Tibial nerve (tissue), 4 donors: ENCODE data around the gene ANKUB1. TPM values are rescaled to one million over a fixed set of nuclear protein-coding genes. Genes with fewer than 3 reads are reported as not detected.

Source experiments
- DNase-seq, 2 donors: peaks; one replicate each; pipeline ENCODE4 v3.0.0-alpha.2; 2019; ENCODE audit warnings: low spot score in 2 of 2
- H3K27ac ChIP-seq, 4 donors: fragments of 200-600 bp; sonication (generic) in 3 of 4; one replicate each; pipeline ENCODE4 v1.5.1; 2017 to 2019; ENCODE audit warnings: mild to moderate bottlenecking in 1 of 4
- H3K27me3 ChIP-seq, 2 donors: fragments of 200-600 bp; sonication (generic) in 1 of 2; one replicate each; pipeline versions ENCODE4 v1.5.1 to v1.6.0; 2017 to 2019
- H3K36me3 ChIP-seq, 3 donors: fragments of 200-600 bp; sonication (generic); one replicate each; pipeline ENCODE4 v1.5.1; 2018 to 2019
- H3K4me1 ChIP-seq, 4 donors: fragments of 200-600 bp; sonication (generic) in 3 of 4; one replicate each; pipeline ENCODE4 v1.5.1; 2017 to 2019
- H3K4me3 ChIP-seq, 4 donors: fragments of 200-600 bp; sonication (generic) in 3 of 4; one replicate each; pipeline ENCODE4 v1.5.1; 2017 to 2019; ENCODE audit warnings: mild to moderate bottlenecking in 1 of 4, moderate library complexity in 1 of 4
- H3K9me3 ChIP-seq, 4 donors: fragments of 200-600 bp; sonication (generic) in 3 of 4; one replicate each; pipeline ENCODE4 v1.5.1; 2017 to 2019
- CTCF ChIP-seq, 5 experiments: fragments of 200-600 bp in 3 of 5; fragments of 450-650 bp in 2 of 5; sonication (generic) in 3 of 5; IDR thresholded peaks; one replicate each; pipeline ENCODE4 v1.5.1; 2016 to 2019; ENCODE audit warnings: antibody characterized with exemption in 5 of 5, mild to moderate bottlenecking in 3 of 5, moderate library complexity in 2 of 5
- EP300 ChIP-seq, 2 donors: sonication (generic); formaldehyde crosslinking; IDR thresholded peaks; one replicate each; pipeline ENCODE4 v1.6.1; 2017; ENCODE audit warnings: antibody characterized with exemption in 2 of 2, mild to moderate bottlenecking in 1 of 2
- POLR2A ChIP-seq, 2 donors: fragments of 450-650 bp; IDR thresholded peaks; one replicate each; pipeline ENCODE4 v1.6.1; 2017; ENCODE audit warnings: antibody characterized with exemption in 2 of 2, mild to moderate bottlenecking in 2 of 2, moderate library complexity in 2 of 2
- WGBS, 2 donors: methylation state at CpG; one replicate each; pipeline ENCODE4 v1.1.5; 2018; 5-methylcytosine and 5-hydroxymethylcytosine counted together
- total RNA-seq, 4 donors: library from RNA; depleted of rRNA; stranded (reverse); fragments of >200 nt; gene quantifications; one replicate each; pipeline ENCODE4 v1.1.0, GENCODE V29; 2016

The ANKUB1 gene
- total RNA-seq, 4 donors from 2014 or later, result 0.60 to 1.4 (median 0.86) TPM

DNA sequence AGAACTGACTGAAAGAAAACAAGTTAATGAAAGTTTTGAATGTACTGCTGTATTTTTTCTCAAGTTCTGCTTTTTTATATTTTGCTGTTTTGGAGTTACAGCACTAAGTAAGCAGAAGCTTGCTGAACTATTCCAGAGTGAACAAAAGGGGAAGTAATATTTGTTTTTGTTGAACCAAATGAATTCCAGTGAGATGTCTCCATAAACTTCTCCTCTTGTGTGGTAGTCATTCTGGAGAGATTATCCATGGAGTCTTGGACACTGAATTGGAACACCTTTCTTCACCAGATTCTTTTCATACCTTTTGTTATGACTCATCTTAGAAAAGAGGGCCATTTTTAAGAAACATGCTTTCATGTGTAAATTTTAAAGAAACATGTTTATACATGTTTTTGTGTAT lies 8.8 kb downstream of the ANKUB1 start:
- TF ChIP-seq EP300 (IDR thresholded peaks at IDR 0.05) (peak in 1 of 2 donors; percentile 32), POLR2A (IDR thresholded peaks at IDR 0.05) (no peak), CTCF (IDR thresholded peaks at IDR 0.05) (no peak)
- Histone ChIP-seq H3K27me3 (no peaks in the 10 kb centered on the region), H3K9me3 (no peaks in the 10 kb centered on the region), H3K27ac (peak overlapping the region in 2 of 4 donors; percentile 71 to 83), H3K4me1 (peaks cover 0 to 25% (median 3%) of the 10 kb centered on the region in 4 donors), H3K4me3 (no peak overlapping the region), H3K36me3 (no peaks in the 10 kb centered on the region)
- no peak for DNase-seq

GRCh38 chr3:149781741-149782140 lies 10.6 kb downstream of the ANKUB1 start:
- H3K27ac ChIP-seq, result peak overlapping the region in 2 of 4 donors; percentile 20 to 52
- H3K9me3 ChIP-seq, result no peaks in the 10 kb centered on the region
- TF ChIP-seq POLR2A (IDR thresholded peaks at IDR 0.05) (no peak), CTCF (IDR thresholded peaks at IDR 0.05) (no peak), EP300 (IDR thresholded peaks at IDR 0.05) (no peak)
- H3K36me3 ChIP-seq, result no peaks in the 10 kb centered on the region
- H3K4me3 ChIP-seq, result no peak overlapping the region
- peaks cover 0 to 16% (median 3%) of the 10 kb centered on the region in 4 donors for H3K4me1 ChIP-seq
- no peaks in the 10 kb centered on the region for H3K27me3 ChIP-seq
- WGBS, 2 donors, result 79 to 88% methylated on average over 3 of the region's 3 CpGs
- DNase-seq, result no peak

GRCh38 chr3:149781211-149781610 lies 11.1 kb downstream of the ANKUB1 start:
- no peaks in the 10 kb centered on the region for H3K9me3 ChIP-seq
- no peaks in the 10 kb centered on the region for H3K36me3 ChIP-seq
- peaks cover 0 to 16% (median 3%) of the 10 kb centered on the region in 4 donors for H3K4me1 ChIP-seq
- no peak for DNase-seq
- TF ChIP-seq EP300 (IDR thresholded peaks at IDR 0.05), result no peak
- no peak for TF ChIP-seq CTCF (IDR thresholded peaks at IDR 0.05)
- no peak for TF ChIP-seq POLR2A (IDR thresholded peaks at IDR 0.05)
- H3K4me3 ChIP-seq, result no peak overlapping the region
- H3K27me3 ChIP-seq, result no peaks in the 10 kb centered on the region
- 72 to 81% methylated on average over 4 of the region's 4 CpGs for WGBS, 2 donors
- peak overlapping the region in 2 of 4 donors; percentile 20 to 52 for H3K27ac ChIP-seq

GRCh38 chr3:149777414-149778214 lies 14.7 kb downstream of the ANKUB1 start:
- 79 to 95% methylated on average over 2 of the region's 2 CpGs for WGBS, 2 donors
- Histone ChIP-seq H3K27ac (no peak overlapping the region), H3K4me1 (peaks cover 0 to 5% (median 1%) of the 10 kb centered on the region in 4 donors), H3K36me3 (no peaks in the 10 kb centered on the region), H3K9me3 (no peaks in the 10 kb centered on the region), H3K27me3 (no peaks in the 10 kb centered on the region), H3K4me3 (no peak overlapping the region)
- no peak for DNase-seq
- TF ChIP-seq CTCF (IDR thresholded peaks at IDR 0.05) (no peak), POLR2A (IDR thresholded peaks at IDR 0.05) (no peak), EP300 (IDR thresholded peaks at IDR 0.05) (no peak)

GRCh38 chr3:149776170-149776569 lies 16.2 kb downstream of the ANKUB1 start:
- Histone ChIP-seq H3K36me3 (no peaks in the 10 kb centered on the region), H3K27ac (no peak overlapping the region)
- WGBS, 2 donors, result 64 to 74% methylated on average over 1 of the region's 1 CpG

More at GRCh38 chr3:149776170-149776569, 16.2 kb downstream of the ANKUB1 start:
- Histone ChIP-seq H3K4me3 (no peak overlapping the region), H3K9me3 (no peaks in the 10 kb centered on the region), H3K4me1 (no peaks in the 10 kb centered on the region), H3K27me3 (no peaks in the 10 kb centered on the region)
- TF ChIP-seq EP300 (IDR thresholded peaks at IDR 0.05) (no peak), CTCF (IDR thresholded peaks at IDR 0.05) (no peak), POLR2A (IDR thresholded peaks at IDR 0.05) (no peak)
- DNase-seq, result no peak
